Activated CD4-positive, alpha-beta T cell treated with anti-CD3 and anti-CD28 coated beads for 48 hours (primary cell): ENCODE data around the gene CD83.

Source experiments
- DNase-seq: peaks from one replicate; pipeline ENCODE4 v3.0.0-alpha.2; 2020

The CD83 gene

DNA sequence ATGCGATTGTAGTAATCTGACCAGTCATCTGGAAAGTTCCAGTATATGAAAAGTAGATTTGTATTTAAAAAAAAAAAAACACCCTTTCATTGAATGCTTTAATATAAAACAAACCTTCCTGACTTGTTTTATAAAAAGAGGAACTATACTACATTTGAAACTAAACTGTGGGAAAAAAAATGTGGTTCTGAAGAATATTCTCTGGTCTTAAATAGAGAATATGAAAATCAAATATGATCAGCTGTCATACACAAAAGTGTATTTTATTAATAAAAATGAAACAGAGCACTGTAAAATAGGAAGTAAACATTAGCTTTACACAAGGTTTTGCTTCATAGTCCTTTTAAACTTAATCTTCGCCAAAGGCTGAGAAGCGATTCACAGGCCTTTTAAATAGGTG is 25.3 kb upstream of the CD83 start:
- no peak for DNase-seq

DNA sequence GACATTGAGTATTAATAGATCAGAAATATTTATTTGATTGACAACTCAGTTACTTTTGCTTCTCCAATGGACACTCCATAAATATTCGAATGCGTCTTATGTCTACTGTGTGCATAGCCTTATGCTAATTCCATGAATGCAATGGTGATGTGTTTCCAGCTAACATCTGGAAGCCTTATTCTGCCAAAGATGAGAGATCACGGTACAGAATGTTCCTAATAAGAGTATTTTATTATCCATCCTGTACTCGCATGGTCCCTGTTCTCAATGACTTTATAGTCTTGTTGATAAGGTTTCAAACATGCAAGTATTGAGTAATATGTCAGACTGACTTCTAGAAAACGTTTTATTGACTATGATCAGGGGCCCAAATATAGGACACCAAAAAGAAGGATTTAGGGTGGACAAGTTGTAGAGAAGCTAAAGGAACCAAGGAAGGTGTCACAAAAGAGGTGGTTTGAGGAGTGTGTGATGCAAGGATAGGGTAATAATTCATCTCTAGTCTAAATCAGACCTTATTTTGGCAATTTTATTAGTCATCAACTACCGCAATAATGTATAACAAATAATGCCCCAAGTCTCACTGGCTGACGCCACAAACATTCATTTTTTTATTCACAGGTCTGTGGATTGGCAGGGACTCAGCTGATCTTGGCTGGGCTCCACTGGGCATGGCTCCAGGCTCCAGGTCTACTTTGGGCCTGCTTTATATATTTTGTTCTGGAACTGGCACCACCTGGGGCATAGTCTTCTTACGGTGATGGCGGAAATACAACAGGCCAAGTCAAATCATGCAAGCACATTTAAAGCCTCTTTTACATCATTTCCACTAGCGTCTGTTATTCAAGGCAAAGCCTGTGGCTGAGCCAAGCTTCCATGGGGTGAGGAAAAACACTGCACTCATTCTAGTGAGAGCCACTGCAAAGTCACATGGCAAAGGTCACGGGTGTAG is 24.5 kb upstream of the CD83 start:
- no peak for DNase-seq

DNA sequence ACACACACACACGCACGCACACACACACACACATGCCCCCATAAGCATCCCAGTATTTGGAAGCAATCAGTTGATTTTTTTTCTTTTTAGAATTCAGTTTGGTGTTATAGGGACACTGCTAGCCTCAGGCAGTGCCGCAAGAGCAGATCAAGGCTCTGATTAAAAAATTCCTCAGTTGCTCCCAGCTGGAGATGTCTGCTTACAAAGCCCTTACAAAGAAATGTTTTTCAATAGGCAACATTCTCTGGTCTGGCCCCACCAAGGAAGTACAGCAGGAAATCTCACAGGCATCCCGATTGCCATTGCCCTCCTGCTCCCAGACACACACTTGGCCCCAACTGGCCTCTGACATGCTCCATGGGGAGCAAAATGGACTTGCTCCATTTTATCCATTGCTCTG is 22.9 kb upstream of the CD83 start:
- no peak for DNase-seq

DNA sequence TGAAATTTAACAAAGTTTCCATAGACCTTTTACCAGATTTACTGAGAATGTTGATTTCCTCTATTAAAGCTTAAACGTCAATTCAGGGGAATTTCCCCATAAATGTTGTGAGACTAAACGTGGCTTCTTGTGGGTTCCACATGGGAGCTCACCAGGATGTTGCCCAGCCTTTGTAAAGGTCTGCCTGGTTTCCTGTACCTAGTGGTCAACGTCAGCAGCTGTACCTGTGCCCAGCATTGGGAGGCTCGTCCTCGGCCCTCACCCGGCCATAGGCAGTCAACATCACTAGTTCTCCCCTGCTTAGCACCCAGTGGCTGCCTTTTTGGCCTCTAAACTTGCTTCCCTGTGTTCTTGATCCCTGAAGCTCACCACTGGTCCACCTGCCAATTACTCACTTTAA is 22.1 kb upstream of the CD83 start:
- DNase-seq: no peak

DNA sequence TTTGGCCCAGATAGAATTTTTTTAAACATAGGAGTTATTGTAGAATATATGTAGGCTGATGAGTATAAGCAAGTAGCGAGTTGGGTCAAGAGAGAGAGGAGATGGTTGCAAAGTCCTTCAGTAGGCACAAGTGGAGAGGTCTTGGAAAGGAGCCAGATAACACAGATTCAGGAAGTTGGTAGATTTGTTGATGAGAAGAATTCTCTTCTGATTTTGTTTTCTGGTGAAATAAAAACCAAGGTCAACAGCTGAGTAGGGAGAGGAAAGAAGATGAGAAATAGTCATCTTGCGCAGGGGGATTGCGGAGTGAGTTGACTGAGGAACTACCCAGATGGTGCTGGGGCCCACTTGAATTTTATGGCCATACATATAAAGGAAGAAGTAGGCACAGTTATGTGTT is 17.4 kb upstream of the CD83 start:
- no peak for DNase-seq

DNA sequence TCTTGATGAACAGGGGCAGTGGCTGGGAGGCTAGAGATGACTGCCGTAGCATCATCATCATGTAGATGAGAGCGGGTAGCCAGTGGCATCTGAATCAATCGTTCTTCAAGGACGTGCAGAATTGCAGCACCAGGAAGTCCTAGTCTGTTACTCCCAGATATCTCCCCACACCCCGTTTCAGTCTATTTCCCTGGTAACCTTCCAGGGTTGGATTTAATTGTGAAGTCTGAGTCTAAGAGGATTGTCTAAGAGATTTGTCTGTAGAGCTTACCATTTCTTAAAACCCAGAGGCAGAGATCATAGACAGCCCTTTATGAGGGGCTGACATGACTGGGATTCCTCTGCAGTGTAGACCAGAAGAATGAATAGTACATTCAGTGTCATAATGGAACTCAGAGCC is 16.6 kb upstream of the CD83 start:
- DNase-seq: no peak

DNA sequence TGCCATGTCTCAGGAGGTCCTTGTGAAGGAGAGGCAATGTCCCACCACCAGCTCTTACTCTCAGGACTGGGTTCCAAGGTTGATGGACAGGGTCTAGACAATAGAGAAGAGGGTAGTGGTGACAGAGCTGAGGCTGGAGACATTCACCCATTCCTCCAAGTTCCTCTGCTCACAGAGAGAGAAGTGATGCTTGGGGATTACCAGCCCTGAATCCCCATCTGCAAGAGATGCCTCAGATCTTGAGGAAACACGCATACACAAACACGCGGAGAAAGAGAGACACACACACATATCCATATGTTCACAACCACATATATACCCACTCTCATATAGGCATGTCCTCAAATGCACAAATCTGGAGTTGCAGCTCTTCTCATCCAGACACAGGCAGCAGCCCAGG is 15.2 kb upstream of the CD83 start:
- no peak for DNase-seq

DNA sequence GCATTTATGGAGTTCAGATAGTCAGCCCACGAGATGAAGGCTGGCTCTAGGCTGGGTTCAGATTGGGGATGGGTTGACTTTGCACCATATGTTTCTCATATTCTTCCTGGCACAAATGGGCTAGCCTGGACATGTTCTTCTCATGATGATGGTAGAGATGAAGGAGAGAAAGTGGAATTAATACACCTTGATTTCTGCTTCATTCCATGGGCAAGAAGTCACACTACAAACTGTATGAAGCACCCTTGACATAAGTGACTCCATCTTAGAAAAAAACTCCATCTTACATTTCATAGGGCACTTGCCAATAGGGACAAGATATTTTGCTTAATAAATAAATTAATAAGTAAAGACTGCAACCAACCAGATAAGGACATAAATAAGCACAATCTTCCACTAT is 12.0 kb upstream of the CD83 start:
- DNase-seq: no peak

DNA sequence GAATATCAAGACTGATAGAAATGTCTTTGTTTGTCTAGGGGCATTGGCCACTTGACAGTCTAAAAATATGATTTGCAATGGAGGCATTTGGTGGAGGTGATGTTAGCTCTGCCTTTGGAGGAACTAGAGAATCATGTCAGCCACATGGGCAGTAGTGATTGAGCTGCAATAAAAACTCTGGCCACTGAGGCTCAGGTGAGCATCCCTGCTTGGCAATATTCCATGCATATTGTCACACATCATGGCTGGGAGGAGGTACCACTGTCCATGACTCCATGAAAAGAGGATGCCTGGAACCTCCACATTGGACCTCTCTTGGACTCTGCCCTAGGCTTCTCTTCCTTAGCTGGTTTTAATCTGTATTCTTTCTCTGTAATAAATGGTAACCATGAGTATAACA is 10.6 kb upstream of the CD83 start:
- DNase-seq: no peak

DNA sequence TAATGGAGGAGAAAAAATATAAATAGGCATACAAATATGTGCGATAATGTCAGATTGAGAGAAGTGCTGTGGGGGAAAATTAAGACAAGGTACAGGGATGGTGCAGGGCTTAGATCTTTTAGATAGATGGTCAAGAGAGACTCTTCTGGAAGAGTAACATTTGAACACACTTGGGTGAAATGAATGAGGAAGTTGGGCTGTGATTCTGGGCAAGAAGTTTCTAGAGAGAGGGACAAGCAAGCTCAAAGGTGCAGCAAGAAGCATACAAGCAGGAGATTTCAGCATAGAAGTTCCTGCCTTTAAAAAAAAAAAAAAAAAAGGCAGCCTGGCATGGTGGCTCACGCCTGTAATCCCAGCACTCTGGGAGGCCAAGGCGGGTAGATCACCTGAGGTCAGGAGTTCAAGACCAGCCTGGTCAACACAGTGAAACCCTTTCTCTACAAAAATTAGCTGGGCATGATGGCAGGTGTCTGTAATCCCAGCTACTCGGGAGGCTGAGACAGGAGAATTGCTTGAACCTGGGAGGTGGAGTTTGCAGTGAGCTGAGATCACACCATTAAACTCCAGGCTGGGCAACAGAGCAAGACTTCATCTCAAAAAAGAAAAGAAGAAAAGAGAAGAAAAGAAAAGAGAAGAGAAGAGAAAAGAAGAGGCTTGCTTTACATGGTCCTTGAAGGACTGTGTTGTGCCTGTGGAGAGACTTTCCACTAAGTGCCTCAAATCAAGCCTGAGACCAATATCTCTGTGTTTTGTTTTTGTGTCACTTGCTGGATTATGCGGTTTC is 9.7 kb upstream of the CD83 start:
- DNase-seq: no peak

DNA sequence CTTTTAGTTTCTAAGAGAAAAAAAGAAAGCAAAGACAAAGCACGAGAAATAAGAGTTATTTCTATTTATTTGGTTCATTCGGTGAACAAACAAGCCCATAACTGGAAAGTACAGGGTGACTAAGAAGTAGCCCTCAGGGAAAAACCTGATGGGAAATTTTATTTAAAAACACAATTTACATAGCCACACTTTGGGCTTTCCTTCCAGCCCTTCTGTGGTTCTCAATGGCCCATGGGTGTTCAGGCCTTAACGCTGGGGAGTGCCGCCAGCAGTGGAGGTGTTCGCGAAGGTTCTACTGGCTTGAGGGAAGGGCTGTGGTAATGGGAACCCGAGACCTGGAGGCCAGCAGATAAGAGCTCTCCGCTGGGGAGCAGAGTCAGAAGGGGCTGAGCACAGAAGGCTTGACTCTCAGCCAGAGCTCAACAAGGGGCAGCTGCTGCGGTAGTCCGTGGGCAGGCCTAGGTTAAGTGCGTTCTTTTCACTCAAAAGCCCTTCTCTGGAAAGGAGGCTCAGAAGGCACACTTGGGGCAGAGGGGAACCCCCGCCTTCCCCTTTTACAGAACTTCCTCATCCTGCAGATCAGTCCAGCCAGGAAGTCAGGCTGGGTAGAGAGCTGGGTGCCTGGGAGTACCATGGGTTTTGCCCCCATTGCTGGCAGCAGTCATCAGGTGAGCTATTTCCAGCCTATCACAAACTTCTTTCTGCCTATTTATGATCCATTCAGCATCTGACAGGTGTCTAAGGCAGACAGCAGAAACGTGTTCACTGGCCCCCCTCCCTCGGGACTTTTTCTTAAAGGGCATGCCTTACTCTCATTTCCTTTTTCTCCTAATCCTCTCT is 8.8 kb upstream of the CD83 start:
- DNase-seq: peak; percentile 39

DNA sequence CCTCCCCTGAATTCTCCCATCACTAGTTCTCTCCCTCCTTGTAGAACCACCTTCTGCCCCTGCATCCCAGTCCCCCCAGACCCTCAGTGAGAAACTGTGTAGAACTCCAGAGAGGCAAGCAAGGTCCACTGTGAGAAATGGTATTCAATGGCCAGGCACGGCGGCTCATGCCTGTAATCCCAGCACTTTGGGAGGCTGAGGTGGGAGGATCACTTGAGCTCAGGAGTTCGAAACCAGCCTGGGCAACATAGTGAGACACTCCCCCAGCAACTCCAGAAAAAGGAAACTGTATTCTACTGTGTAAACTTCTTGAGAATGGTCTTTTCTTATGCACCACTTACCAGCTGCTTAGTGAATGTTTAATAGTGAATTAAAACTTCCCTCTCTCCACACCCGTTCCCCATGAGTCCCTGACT is 8.2 kb upstream of the CD83 start:
- no peak for DNase-seq

DNA sequence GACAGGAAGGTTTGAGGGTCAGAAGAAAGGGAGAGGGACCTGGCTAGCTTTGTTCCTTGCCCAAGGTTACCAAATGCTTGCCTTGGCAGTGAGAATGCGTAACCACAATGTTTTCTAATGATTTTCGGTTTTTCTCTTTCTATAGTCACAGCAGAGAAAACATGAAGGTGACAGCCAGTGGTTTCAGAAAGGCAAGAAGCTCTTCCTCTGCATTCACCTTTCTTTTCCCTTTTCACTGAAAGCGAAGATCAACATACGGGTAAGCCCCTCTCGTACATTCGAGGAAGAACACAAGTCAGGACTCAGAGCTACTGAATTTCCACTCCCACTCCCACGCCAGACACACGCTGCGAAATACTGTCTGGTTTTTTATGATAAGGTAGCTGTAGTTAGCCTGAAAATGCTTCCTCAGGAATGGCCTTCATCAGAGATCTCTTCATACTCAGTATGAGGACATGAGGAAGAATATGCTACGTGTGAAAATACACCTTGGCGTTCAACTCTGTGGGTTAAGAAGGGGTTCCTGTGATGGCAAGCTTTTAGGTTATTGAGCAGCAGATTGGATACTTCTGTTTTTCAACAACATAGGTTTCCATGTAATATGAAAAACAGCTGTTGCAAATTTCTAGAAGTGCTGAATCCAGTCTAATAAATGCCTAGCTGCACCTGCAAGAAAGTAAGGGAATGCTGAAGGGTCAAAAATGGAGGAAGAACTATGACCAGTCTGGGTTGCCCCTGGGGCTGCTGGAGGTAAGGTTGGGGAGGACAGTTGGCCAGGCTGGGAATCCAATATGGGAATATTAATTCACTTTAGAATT is 7.4 kb upstream of the CD83 start:
- no peak for DNase-seq

DNA sequence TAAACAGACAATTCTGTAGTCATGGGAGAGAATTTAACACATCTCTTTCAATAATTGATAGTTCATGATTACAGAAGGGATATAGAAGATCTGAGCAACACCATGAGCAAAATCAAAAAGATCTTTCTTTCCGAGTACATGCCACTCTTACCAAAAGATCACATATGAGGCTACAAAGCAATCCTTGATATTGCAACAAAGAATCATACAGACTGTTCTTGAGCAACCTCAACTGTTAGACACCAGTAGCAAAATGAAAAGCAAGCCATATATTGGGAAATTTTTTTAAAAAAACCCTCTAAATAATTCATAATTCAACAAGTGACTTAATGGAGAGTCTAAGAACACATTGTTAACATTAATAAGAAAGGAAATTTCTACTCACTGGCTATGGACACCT is 3.6 kb upstream of the CD83 start:
- DNase-seq: no peak

DNA sequence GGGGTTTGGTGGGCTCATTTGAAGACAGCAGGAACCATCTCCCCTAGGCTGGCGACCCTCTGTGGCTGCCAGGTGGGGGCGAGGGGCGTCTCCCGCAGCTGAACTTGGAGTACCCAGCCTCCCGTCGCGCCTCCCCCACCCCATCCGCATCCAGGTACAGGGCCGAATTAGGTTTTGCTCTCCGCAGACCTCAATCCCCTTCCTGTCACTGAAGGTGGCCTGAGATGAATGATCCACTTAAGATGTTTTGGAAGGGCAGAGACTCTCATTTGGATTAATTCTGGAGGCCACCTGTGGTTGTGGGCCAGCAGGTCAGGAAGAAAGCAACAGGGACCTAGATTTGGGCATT is 493 bp downstream of the CD83 start:
- DNase-seq: no peak

DNA sequence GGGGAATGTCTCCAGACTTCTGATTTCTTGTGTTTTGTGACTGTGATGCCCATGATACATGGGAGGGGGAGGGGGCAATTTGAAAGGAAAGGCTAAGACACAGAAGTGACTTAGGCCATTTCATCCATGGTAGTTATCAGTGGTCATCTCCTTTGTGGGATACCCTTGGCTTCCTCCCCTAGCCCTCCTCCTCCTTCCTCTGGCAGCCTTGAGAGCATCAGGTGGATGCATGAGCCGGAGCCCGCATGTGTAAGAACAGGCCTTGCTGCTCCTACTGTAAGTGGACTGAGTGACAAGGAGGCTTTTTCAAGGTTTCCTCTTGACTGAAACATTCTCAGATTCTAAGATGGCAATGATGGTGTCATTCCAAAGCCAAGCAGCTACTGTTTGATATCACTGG is 874 bp downstream of the CD83 start:
- no peak for DNase-seq

DNA sequence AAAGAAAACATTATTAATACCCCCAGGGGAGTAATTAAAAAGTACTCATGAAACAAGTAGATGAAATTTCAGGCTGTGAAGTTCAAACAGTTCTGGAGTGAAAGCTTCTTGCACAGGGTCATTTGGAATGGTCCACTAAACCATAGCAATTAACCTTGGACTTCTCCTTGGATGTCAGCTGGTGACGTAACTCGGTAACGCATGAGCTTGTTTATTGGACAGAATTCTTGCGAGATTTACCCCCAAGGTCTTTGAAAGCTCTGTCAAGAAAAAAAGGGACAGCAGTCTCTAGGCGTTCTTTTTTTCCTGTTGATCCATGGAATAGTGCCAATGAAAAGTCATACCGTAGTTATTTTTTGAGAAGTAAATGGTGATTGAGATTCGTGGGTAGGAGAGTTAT is 2.2 kb downstream of the CD83 start:
- no peak for DNase-seq

DNA sequence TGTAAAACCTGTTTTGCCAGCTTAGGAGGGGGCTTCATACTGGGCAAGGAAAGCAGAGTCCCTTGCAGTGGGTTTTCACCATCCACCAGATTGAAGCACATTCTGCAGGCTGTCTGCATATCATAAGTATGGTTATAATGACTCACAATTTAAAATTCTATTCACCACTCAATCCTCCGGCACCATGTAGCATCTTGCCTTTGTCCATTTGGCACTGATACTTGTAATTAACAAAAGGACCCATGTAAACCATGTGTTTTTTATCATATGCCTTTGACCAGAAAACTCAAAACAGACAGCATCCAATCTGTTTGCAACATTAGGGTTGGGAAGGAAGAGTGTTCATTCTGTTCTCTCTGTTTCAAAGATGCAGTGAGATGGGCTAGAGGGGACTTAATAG is 3.0 kb downstream of the CD83 start:
- no peak for DNase-seq

DNA sequence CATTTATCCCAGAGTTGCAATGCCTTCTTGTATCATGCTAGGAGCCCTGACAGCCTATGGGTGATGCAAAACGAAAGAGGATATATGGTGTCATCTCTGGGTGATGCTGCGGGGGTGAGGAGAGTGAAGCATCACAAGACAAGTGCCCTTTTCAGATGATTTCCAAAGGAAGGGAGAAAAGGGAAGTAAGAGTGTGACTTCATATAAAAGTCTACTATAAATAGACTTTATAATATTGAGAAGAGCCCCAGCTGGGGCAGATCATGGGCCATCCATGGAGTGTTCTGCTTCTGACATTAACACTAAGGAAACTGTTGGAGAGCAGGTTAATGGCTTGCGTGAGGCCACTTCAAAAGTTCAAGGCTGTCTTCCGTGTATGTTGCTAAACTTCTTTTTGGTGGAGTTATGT is 4.4 kb downstream of the CD83 start:
- peak; percentile 56 for DNase-seq

DNA sequence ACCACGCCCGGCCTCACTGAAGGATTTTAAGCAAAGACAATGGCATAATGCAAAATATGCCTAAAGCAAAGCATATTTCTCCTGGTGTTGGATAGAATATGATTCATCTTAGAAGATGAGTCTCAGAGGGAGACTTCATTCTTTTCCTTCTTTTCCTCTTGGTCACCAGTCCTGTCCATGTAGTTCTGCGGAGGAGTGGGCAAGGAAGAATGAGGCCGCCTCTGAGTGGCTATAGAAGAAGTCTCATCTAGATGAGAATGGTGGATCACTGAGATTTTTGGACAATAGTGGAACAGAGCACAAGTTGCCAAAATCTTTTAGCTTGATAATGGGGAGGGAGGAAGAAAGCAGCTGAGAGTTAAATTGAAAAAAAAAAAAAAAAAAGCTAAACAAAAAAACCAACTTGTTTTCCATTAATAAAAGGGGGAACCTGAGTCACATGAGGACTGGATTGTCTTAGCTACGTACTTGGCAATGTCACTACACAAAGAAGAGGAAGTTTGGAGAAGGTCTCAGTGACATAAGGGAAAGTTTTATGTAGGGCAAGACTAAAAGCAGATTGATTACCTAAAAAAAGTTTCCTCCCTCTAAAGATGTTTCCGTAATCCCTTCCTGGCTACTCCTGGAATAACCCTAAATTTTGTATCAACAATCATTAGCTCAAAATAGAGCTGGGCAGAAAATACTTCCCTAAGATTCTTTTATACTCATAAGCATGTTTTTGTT is 6.0 kb downstream of the CD83 start:
- DNase-seq: no peak

DNA sequence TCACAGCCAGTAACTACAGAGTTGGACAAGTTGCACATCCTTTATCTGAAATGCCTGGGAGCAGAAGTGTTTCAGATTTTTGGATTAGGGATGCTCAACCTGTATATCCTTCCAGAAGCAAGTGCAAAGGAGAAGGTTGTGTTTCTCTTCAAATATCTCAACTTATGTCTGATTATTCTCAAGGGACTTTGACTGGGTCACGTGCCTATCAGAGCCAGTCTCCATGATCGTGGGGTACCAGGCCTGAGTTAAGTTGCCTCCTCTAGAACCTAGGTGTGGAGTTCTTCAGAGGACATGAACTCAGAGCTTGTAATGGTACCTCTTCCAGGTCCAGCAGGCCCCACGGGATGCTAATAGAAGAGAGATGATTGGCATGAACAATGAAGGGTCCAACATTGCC is 7.8 kb downstream of the CD83 start:
- DNase-seq: no peak

DNA sequence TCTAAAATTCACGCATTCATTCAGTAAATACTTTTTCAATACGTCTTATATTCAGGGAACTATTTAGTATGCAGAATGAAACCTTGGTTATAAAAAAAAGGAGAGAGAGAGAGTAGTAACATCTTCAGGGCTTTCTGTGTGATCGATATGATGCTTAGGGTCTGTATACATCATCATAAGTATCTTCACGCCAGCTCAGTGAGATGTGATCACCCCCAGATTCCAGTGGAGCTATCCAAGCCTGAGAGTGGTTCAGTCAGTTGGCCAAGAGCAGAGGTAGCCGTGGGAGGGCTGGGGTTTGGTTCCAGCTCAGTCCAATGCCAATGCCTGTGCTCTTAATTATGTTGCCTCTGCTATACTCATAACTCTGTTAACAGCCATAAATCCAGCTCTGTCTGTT is 8.6 kb downstream of the CD83 start:
- no peak for DNase-seq
